ENCODE measurements around the gene DPH6. TPM values are rescaled to one million over a fixed set of nuclear protein-coding genes. Genes with fewer than 3 reads are reported as not detected.

DPH6 gene
- total RNA-seq, 2 donors from 2014 or later: 8.9 to 17.6 TPM

GRCh38 chr15:35325374-35325941 is 220.5 kb downstream of the DPH6 start:
- WGBS: 39% methylated on average over 3 of the region's 3 CpGs
- TF ChIP-seq POLR2AphosphoS5 (IDR thresholded peaks at IDR 0.05): peak; percentile 57
- no peak for TF ChIP-seq CTCF (IDR thresholded peaks at IDR 0.05)
- TF ChIP-seq POLR2A (IDR thresholded peaks at IDR 0.05): no peak
- no peak overlapping the region for H3K27ac ChIP-seq
- no peaks in the 10 kb centered on the region for H3K36me3 ChIP-seq
- H3K4me3 ChIP-seq: no peak overlapping the region
- no peaks in the 10 kb centered on the region for H3K9me3 ChIP-seq
- H3K27me3 ChIP-seq (replicated peaks; ENCODE audit: insufficient read depth): no peaks in the 10 kb centered on the region
- DNase-seq (ENCODE audit: low spot score): no peak
- intact Hi-C loops (cut with DNase I): no loop called here
- H3K4me1 ChIP-seq (replicated peaks): peaks cover 6% of the 10 kb centered on the region

- H3K9me3 ChIP-seq: no peaks in the 10 kb centered on the region
- peaks cover 9% of the 10 kb centered on the region for H3K4me1 ChIP-seq (replicated peaks)
- TF ChIP-seq POLR2AphosphoS5 (IDR thresholded peaks at IDR 0.05): no peak
- no peak for TF ChIP-seq POLR2A (IDR thresholded peaks at IDR 0.05)
- no peak for TF ChIP-seq CTCF (IDR thresholded peaks at IDR 0.05)
- no peak overlapping the region for H3K4me3 ChIP-seq
- no peaks in the 10 kb centered on the region for H3K27me3 ChIP-seq (replicated peaks; ENCODE audit: insufficient read depth)
- no peak for DNase-seq (ENCODE audit: low spot score)
- intact Hi-C loops (cut with DNase I): no loop called here
- no peaks in the 10 kb centered on the region for H3K36me3 ChIP-seq
- H3K27ac ChIP-seq: no peak overlapping the region
These were observed 222.8 kb downstream of the DPH6 start for GRCh38 chr15:35323141-35323540.

GRCh38 chr15:35321926-35322325 is 224.0 kb downstream of the DPH6 start:
- intact Hi-C loops (cut with DNase I): no loop called here
- no peaks in the 10 kb centered on the region for H3K27me3 ChIP-seq (replicated peaks; ENCODE audit: insufficient read depth)
- WGBS: 91% methylated on average over 2 of the region's 2 CpGs
- no peaks in the 10 kb centered on the region for H3K36me3 ChIP-seq
- no peak for DNase-seq (ENCODE audit: low spot score)
- TF ChIP-seq CTCF (IDR thresholded peaks at IDR 0.05) (no peak), POLR2AphosphoS5 (IDR thresholded peaks at IDR 0.05) (no peak), POLR2A (IDR thresholded peaks at IDR 0.05) (no peak)
- no peak overlapping the region for H3K4me3 ChIP-seq
- H3K9me3 ChIP-seq: no peaks in the 10 kb centered on the region
- peaks cover 9% of the 10 kb centered on the region for H3K4me1 ChIP-seq (replicated peaks)
- no peak overlapping the region for H3K27ac ChIP-seq

GRCh38 chr15:35320911-35321310 is 225.1 kb downstream of the DPH6 start:
- H3K4me3 ChIP-seq: no peak overlapping the region
- intact Hi-C loops (cut with DNase I): no loop called here
- H3K4me1 ChIP-seq (replicated peaks): peaks cover 9% of the 10 kb centered on the region
- no peaks in the 10 kb centered on the region for H3K27me3 ChIP-seq (replicated peaks; ENCODE audit: insufficient read depth)
- no peaks in the 10 kb centered on the region for H3K9me3 ChIP-seq
- H3K27ac ChIP-seq: no peak overlapping the region
- no peak for DNase-seq (ENCODE audit: low spot score)
- no peaks in the 10 kb centered on the region for H3K36me3 ChIP-seq
- no peak for TF ChIP-seq POLR2A (IDR thresholded peaks at IDR 0.05)

Small RNA genes lying within 50 kb of the gene (microRNA-seq; reads per million reads assigned to microRNA genes)
- gene MIR3942: not detected

Small RNA genes lying within 50 kb of the gene (small RNA-seq; reads per million reads assigned to genes)
- gene AC019288.1 (0 reads per million in 2 donors), gene MIR3942 (0 reads per million in 2 donors)
